Naive B cell (primary cell): ENCODE results near the gene MRGPRX2. TPM values are rescaled to one million over a fixed set of nuclear protein-coding genes. Genes with fewer than 3 reads are reported as not detected.

ENCODE experiments used
- ATAC-seq, 2 donors: fragments of 150-1000 bp; cut with Tn5 transposase; 2 replicates each; pipeline ENCODE4 v1.10.0; 2021; ENCODE audit warnings: low read depth in 2 of 2, mild to moderate bottlenecking in 2 of 2, moderate library complexity in 2 of 2
- DNase-seq: peaks from one replicate; pipeline ENCODE4 v3.0.0; 2022
- H3K27ac Mint-ChIP-seq, 6 donors: one replicate each; pipeline ENCODE4 v1.8.0; 2020 to 2022; ENCODE audit warnings: mild to moderate bottlenecking in 6 of 6, mixed read lengths in 6 of 6, moderate library complexity in 5 of 6, inconsistent platforms in 2 of 6
- H3K27me3 Mint-ChIP-seq, 3 donors: one replicate each; pipeline ENCODE4 v1.8.0; 2021 to 2022; ENCODE audit warnings: mixed read lengths in 3 of 3, mild to moderate bottlenecking in 1 of 3
- H3K36me3 Mint-ChIP-seq, 2 donors: one replicate each; pipeline ENCODE4 v1.8.0; 2020 to 2022; ENCODE audit warnings: mixed read lengths in 2 of 2, inconsistent platforms in 1 of 2, mild to moderate bottlenecking in 1 of 2
- H3K4me1 Mint-ChIP-seq, 3 donors: one replicate each; pipeline ENCODE4 v1.8.0; 2020 to 2022; ENCODE audit warnings: mixed read lengths in 3 of 3, inconsistent platforms in 1 of 3, mild to moderate bottlenecking in 1 of 3, moderate library complexity in 1 of 3
- H3K4me3 Mint-ChIP-seq, 8 donors: one replicate each; pipeline ENCODE4 v1.8.0; 2020 to 2022; ENCODE audit warnings: mild to moderate bottlenecking in 8 of 8, mixed read lengths in 8 of 8, moderate library complexity in 8 of 8, inconsistent platforms in 2 of 8
- H3K9me3 Mint-ChIP-seq, 7 donors: one replicate each; pipeline ENCODE4 v1.8.0; 2020 to 2022; ENCODE audit warnings: mixed read lengths in 7 of 7, mild to moderate bottlenecking in 5 of 7, inconsistent platforms in 2 of 7, moderate library complexity in 1 of 7
- polyA plus RNA-seq, 6 donors: library from polyadenylated mRNA; unstranded; fragments of 300-500 nt; fragmentation: Illumina TruSeq; gene quantifications; one replicate each; pipeline ENCODE4 v1.2.3, GENCODE V29; 2021; ENCODE audit warnings: low read depth in 6 of 6

The MRGPRX2 gene
- polyA plus RNA-seq, 6 donors from 2014 or later: not detected

DNA sequence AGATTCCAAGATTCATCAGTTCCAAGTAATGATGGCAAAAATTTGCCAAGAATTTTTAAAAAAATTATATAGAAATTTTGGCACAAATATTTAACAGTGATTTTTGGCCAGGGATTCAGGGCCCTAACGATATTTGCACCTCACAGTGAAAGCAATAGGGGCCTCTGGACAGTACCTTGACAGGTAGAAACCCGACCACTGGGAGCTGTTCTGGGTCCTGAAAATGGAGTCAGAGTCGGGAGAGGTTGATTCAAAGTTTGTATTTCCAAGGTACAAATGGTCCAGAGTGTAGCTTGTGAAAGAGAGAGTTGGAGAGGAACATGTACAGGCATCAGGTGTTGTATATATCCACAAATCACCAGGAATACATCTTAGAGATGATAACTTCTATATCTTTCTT, 41.6 kb downstream of the MRGPRX2 start:
- peaks cover 0 to 5% (median 0%) of the 10 kb centered on the region in 7 donors for H3K9me3 Mint-ChIP-seq
- H3K4me3 Mint-ChIP-seq: no peak overlapping the region
- no peak overlapping the region for H3K27ac Mint-ChIP-seq
- ATAC-seq: no peak
- H3K4me1 Mint-ChIP-seq: peaks cover 0 to 5% (median 0%) of the 10 kb centered on the region in 3 donors
- H3K36me3 Mint-ChIP-seq: no peaks in the 10 kb centered on the region
- no peak for DNase-seq
- H3K27me3 Mint-ChIP-seq: peaks cover 0 to 1% (median 0%) of the 10 kb centered on the region in 3 donors

DNA sequence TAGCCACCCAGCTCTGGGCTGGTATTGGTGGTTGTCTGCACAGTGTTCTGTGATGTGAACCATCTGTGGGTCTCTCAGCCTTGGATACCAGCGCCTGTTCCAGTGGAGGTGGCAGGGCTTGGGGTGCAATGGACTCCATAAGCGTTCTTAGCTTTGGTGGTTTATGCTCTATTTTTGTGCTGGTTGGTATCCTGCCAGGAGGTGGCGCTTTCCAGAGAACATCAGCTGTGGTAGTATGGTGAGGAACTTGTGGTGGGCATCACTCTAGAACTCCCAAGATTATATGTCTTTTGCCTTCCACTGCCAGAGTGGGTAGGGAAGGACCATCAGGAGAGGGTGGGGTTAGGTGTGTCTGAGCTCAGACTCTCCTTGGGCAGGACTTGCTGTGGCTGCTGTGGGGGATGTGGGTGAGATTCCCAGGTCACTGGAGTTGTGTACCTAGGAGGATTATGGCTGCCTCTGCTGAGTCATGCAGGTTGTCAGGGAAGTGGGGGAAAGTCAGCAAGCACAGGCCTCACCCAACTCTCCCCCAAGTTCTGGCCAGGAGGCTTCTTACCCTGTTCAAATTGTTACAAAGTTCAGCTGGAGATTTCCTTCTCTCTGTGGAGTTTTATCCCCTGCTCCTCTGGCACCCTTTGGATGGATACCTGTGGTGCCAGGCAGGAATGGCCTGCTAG, 47.2 kb downstream of the MRGPRX2 start:
- no peak for DNase-seq
- no peak overlapping the region for H3K27ac Mint-ChIP-seq
- no peak for ATAC-seq
- H3K4me1 Mint-ChIP-seq: no peaks in the 10 kb centered on the region
- H3K4me3 Mint-ChIP-seq: no peak overlapping the region
- peaks cover 5 to 8% of the 10 kb centered on the region in 2 donors for H3K36me3 Mint-ChIP-seq
- H3K27me3 Mint-ChIP-seq: peaks cover 0 to 11% (median 0%) of the 10 kb centered on the region in 3 donors
- peaks cover 6 to 44% (median 15%) of the 10 kb centered on the region in 7 donors for H3K9me3 Mint-ChIP-seq

- peaks cover 0 to 11% (median 0%) of the 10 kb centered on the region in 3 donors for H3K27me3 Mint-ChIP-seq
Observed at GRCh38 chr11:19012636-19013035, 47.9 kb downstream of the MRGPRX2 start.

More at GRCh38 chr11:19012636-19013035, 47.9 kb downstream of the MRGPRX2 start:
- Mint-ChIP-seq H3K36me3 (peaks cover 5 to 14% of the 10 kb centered on the region in 2 donors), H3K9me3 (peaks cover 12 to 51% (median 20%) of the 10 kb centered on the region in 7 donors), H3K27ac (no peak overlapping the region), H3K4me3 (no peak overlapping the region), H3K4me1 (no peaks in the 10 kb centered on the region)
- no peak for ATAC-seq
- DNase-seq: no peak

Other genes with a start within 250 kb of the MRGPRX2 start
- not detected for gene MRGPRX1, start 121.3 kb downstream of the MRGPRX2 start, polyA plus RNA-seq
- 10 to 100 TPM in 4 of 6 donors, 1 to 10 TPM in 2; 3.6 to 15.5 (median 12.6) TPM for gene ZDHHC13, start 56.5 kb upstream of the MRGPRX2 start, polyA plus RNA-seq
- gene CSRP3, start 141.3 kb upstream of the MRGPRX2 start, polyA plus RNA-seq: not detected
- not detected for gene E2F8, start 180.2 kb upstream of the MRGPRX2 start, polyA plus RNA-seq